ENCODE measurements around the gene HRCT1.

- TF ChIP-seq CTCF (IDR thresholded peaks at IDR 0.05; ENCODE audit: borderline replicate concordance, extremely low read depth, low read length, poor library complexity, severe bottlenecking) = no peak
- no peak for TF ChIP-seq EZH2 (IDR thresholded peaks at IDR 0.05; ENCODE audit: borderline replicate concordance, low read depth, low read length, severe bottlenecking)
These were observed 17.6 kb downstream of the HRCT1 start for GRCh38 chr9:35923598-35923926.
